ENCODE results near the gene HACD4. TPM values are rescaled to one million over a fixed set of nuclear protein-coding genes. Genes with fewer than 3 reads are reported as not detected.

The HACD4 gene
- total RNA-seq, 1 experiment from 2014 or later: 0.63 TPM

DNA sequence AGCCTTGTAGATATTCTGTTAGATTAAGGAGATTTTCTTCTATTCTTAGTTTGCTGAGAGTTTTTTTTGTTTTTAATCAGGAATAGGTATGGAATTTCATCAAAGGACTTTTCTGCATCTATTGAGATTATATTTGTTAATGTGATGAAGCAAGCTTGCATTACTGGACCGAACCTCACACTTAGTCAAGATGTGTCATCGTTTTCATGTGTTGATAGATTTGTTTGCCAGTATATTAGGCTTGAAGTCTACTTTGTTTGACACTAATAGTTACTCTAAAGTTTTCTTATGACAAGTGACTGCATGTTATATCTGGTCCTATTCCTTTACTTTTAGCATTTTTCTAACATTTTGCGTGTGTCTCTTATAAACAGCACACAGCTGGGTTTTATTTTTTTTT is 12.4 kb upstream of the HACD4 start:
- no peak overlapping the region for H4K91ac ChIP-seq (ENCODE audit: insufficient read length, low read depth, low read length)
- H3K4me2 ChIP-seq (ENCODE audit: insufficient read depth, insufficient read length, low read length): no peak overlapping the region
- no peak overlapping the region for H2BK120ac ChIP-seq (ENCODE audit: low read depth, low read length, poor library complexity, severe bottlenecking)
- Mint-ChIP-seq H3K9me3 (no peaks in the 10 kb centered on the region), H3K27ac (no peak overlapping the region), H3K27me3 (ENCODE audit: low read depth) (no peaks in the 10 kb centered on the region), H3K36me3 (ENCODE audit: insufficient read depth in 1 of 3, low read depth in 3 of 3) (no peaks in the 10 kb centered on the region), H3K4me1 (peaks cover 3% of the 10 kb centered on the region in 2 experiments; a peak in 2 of 4 replicates), H3K4me3 (no peak overlapping the region)
- no peak overlapping the region for H3K14ac ChIP-seq (ENCODE audit: insufficient read depth, low read length)
- H3K56ac ChIP-seq (ENCODE audit: insufficient read length, low read depth, low read length): no peak overlapping the region
- no peak overlapping the region for H4K8ac ChIP-seq (replicated peaks; ENCODE audit: insufficient read length, low read depth, low read length)
- H3K4me1 ChIP-seq (ENCODE audit: insufficient read depth, low read length): no peaks in the 10 kb centered on the region
- no peak overlapping the region for H3K23ac ChIP-seq (ENCODE audit: insufficient read length, low read depth, low read length)
- no CpG with 5 or more reads among the region's 3 CpGs for WGBS (ENCODE audit: extremely low coverage, insufficient read length, low lambda C conversion rate)
- TF ChIP-seq, protein P1, sequence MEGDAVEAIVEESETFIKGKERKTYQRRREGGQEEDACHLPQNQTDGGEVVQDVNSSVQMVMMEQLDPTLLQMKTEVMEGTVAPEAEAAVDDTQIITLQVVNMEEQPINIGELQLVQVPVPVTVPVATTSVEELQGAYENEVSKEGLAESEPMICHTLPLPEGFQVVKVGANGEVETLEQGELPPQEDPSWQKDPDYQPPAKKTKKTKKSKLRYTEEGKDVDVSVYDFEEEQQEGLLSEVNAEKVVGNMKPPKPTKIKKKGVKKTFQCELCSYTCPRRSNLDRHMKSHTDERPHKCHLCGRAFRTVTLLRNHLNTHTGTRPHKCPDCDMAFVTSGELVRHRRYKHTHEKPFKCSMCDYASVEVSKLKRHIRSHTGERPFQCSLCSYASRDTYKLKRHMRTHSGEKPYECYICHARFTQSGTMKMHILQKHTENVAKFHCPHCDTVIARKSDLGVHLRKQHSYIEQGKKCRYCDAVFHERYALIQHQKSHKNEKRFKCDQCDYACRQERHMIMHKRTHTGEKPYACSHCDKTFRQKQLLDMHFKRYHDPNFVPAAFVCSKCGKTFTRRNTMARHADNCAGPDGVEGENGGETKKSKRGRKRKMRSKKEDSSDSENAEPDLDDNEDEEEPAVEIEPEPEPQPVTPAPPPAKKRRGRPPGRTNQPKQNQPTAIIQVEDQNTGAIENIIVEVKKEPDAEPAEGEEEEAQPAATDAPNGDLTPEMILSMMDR (conservative IDR thresholded peaks at IDR 0.05): no peak
- no peak overlapping the region for H4K5ac ChIP-seq (ENCODE audit: insufficient read length, low read depth, low read length)
- H4K20me1 ChIP-seq (ENCODE audit: control insufficient read depth, insufficient read depth, insufficient read length): no peaks in the 10 kb centered on the region
- H3K18ac ChIP-seq (ENCODE audit: insufficient read length, low read depth, low read length): no peak overlapping the region
- DNase-seq: no peak
- H2BK12ac ChIP-seq (ENCODE audit: insufficient read length, low read depth, low read length): no peak overlapping the region
- no peaks in the 10 kb centered on the region for H3K79me2 ChIP-seq (ENCODE audit: insufficient read depth, low read length)
- no peaks in the 10 kb centered on the region for H3K27me3 ChIP-seq (ENCODE audit: insufficient read depth, low read length)
- no peaks in the 10 kb centered on the region for H3K23me2 ChIP-seq (ENCODE audit: insufficient read length, low read depth, low read length, poor library complexity, severe bottlenecking)
- H3K79me1 ChIP-seq (ENCODE audit: insufficient read depth, low read depth, low read length, poor library complexity, severe bottlenecking): no peaks in the 10 kb centered on the region
- no peak overlapping the region for H3K4ac ChIP-seq (ENCODE audit: low read depth, low read length)
- no peak overlapping the region for H2AK5ac ChIP-seq (ENCODE audit: insufficient read length, low read length)
- H3K9me3 ChIP-seq (ENCODE audit: control insufficient read depth, low read depth, low read length): no peaks in the 10 kb centered on the region
- no peak overlapping the region for H2BK15ac ChIP-seq (ENCODE audit: low read depth, low read length)
- H3T11ph ChIP-seq (ENCODE audit: low read length): no peak overlapping the region
- no peak overlapping the region for H2BK20ac ChIP-seq (ENCODE audit: low read depth, low read length, poor library complexity, severe bottlenecking)
- no peak overlapping the region for H3K9ac ChIP-seq (ENCODE audit: extremely low read depth, insufficient read length, low read length)
- H2AFZ ChIP-seq (ENCODE audit: low read length): no peak overlapping the region
- H2BK5ac ChIP-seq (ENCODE audit: insufficient read length, low read length): no peak overlapping the region
- H3K27ac ChIP-seq (ENCODE audit: insufficient read length, low read depth, low read length): no peak overlapping the region

Measured in H9 (cell line).